ENCODE measurements around the gene ASL.

DNA sequence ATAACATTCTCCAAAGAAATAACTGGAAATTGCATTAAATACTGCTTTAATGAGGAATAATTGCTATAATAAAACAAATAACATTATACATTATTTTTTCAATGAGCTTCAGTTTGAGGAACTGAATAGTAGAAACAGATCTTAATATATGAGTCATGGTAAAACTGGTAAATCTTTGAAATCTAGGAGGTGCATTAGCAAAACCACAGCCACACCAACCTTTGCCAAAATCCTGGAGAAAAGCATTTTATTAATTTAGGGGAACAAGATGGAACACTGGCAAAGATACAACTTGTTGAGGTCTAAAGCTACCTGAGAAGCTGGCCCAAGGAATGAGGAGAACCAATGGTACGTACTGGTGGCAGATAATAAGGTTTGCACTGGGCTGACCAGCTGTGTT is 5.4 kb upstream of the ASL start:
- TF ChIP-seq EZH2phosphoT487 (IDR thresholded peaks at IDR 0.05; ENCODE audit: insufficient read depth, low read depth) (no peak), EZH2 (IDR thresholded peaks at IDR 0.05; ENCODE audit: insufficient read depth, poor library complexity, severe bottlenecking) (no peak)

Data from GM23248 (cell line).